ENCODE measurements around the gene KDM8.
"Not testable (repeated sequence)": the region's sequence is repeated elsewhere in the genome, so short reads cannot be mapped to it uniquely, and the experiment has no call there.

The KDM8 gene

GRCh38 chr16:27191352-27191924 is 11.9 kb upstream of the KDM8 start:
- no peak for DNase-seq (ENCODE audit: low spot score)

- no peak for DNase-seq (ENCODE audit: low spot score)
Observed at GRCh38 chr16:27193300-27193990, 9.9 kb upstream of the KDM8 start.

- no peak for DNase-seq (ENCODE audit: low spot score)
Observed at GRCh38 chr16:27195076-27195741, 8.1 kb upstream of the KDM8 start.

- no peak for DNase-seq (ENCODE audit: low spot score)
Observed at GRCh38 chr16:27195941-27196595, 7.3 kb upstream of the KDM8 start.

- no peak for DNase-seq (ENCODE audit: low spot score)
Observed at GRCh38 chr16:27197004-27197403, 6.3 kb upstream of the KDM8 start.

GRCh38 chr16:27198451-27199234 is 4.7 kb upstream of the KDM8 start:
- DNase-seq (ENCODE audit: low spot score) = no peak

- no peak for DNase-seq (ENCODE audit: low spot score)
Observed at GRCh38 chr16:27199235-27199586, 4.1 kb upstream of the KDM8 start.

GRCh38 chr16:27199736-27200135 is 3.6 kb upstream of the KDM8 start:
- no peak for DNase-seq (ENCODE audit: low spot score)

GRCh38 chr16:27200914-27201313 is 2.4 kb upstream of the KDM8 start:
- DNase-seq (ENCODE audit: low spot score) = not testable (repeated sequence)

GRCh38 chr16:27202923-27203506 is 311 bp upstream of the KDM8 start:
- DNase-seq (ENCODE audit: low spot score) = no peak

- no peak for DNase-seq (ENCODE audit: low spot score)
Observed at GRCh38 chr16:27204312-27204915, 1.1 kb downstream of the KDM8 start.

GRCh38 chr16:27205423-27206065 is 2.2 kb downstream of the KDM8 start:
- no peak for DNase-seq (ENCODE audit: low spot score)

- not testable (repeated sequence) for DNase-seq (ENCODE audit: low spot score)
Observed at GRCh38 chr16:27207121-27207520, 3.8 kb downstream of the KDM8 start.

- DNase-seq (ENCODE audit: low spot score) = no peak
Observed at GRCh38 chr16:27208081-27208680, 4.9 kb downstream of the KDM8 start.

GRCh38 chr16:27208796-27209195 is 5.5 kb downstream of the KDM8 start:
- no peak for DNase-seq (ENCODE audit: low spot score)

GRCh38 chr16:27209591-27209990 is 6.3 kb downstream of the KDM8 start:
- DNase-seq (ENCODE audit: low spot score) = no peak

GRCh38 chr16:27210174-27210573 is 6.8 kb downstream of the KDM8 start:
- no peak for DNase-seq (ENCODE audit: low spot score)

- DNase-seq (ENCODE audit: low spot score) = no peak
Observed at GRCh38 chr16:27211026-27211425, 7.7 kb downstream of the KDM8 start.

GRCh38 chr16:27214084-27214961 is 11.0 kb downstream of the KDM8 start:
- no peak for DNase-seq (ENCODE audit: low spot score)

Data from hematopoietic multipotent progenitor cell treated with erythropoietin and hydrocortisone succinate and interleukin-3 and kit ligand, for 17 days (in vitro differentiated cells).